Measurements from ENCODE around the gene KCNH4.

KCNH4 gene

GRCh38 chr17:42138749-42139492 lies 42.0 kb downstream of the KCNH4 start:
- DNase-seq (ENCODE audit: low read depth in 2 of 3, low spot score in 2 of 3), result no peak

GRCh38 chr17:42136654-42137051 lies 44.3 kb downstream of the KCNH4 start:
- DNase-seq (ENCODE audit: low read depth in 2 of 3, low spot score in 2 of 3), result no peak

GRCh38 chr17:42135664-42136653 lies 45.0 kb downstream of the KCNH4 start:
- no peak for DNase-seq (ENCODE audit: low read depth in 2 of 3, low spot score in 2 of 3)

- DNase-seq (ENCODE audit: low read depth in 2 of 3, low spot score in 2 of 3), result no peak
Measured at GRCh38 chr17:42135151-42135550, 45.8 kb downstream of the KCNH4 start.

GRCh38 chr17:42133461-42134041 lies 47.4 kb downstream of the KCNH4 start:
- no peak for DNase-seq (ENCODE audit: low read depth in 2 of 3, low spot score in 2 of 3)

GRCh38 chr17:42132941-42133340 lies 48.0 kb downstream of the KCNH4 start:
- DNase-seq (ENCODE audit: low read depth in 2 of 3, low spot score in 2 of 3), result no peak

GRCh38 chr17:42131981-42132432 lies 48.9 kb downstream of the KCNH4 start:
- no peak for DNase-seq (ENCODE audit: low read depth in 2 of 3, low spot score in 2 of 3)

- DNase-seq (ENCODE audit: low read depth in 2 of 3, low spot score in 2 of 3), result no peak
Measured at GRCh38 chr17:42131232-42131631, 49.7 kb downstream of the KCNH4 start.

- no peak for DNase-seq (ENCODE audit: low read depth in 2 of 3, low spot score in 2 of 3)
Measured at GRCh38 chr17:42130310-42130936, 50.5 kb downstream of the KCNH4 start.

- no peak for DNase-seq (ENCODE audit: low read depth in 2 of 3, low spot score in 2 of 3)
Measured at GRCh38 chr17:42129109-42129837, 51.7 kb downstream of the KCNH4 start.

- no peak for DNase-seq (ENCODE audit: low read depth in 2 of 3, low spot score in 2 of 3)
Measured at GRCh38 chr17:42127414-42127813, 53.5 kb downstream of the KCNH4 start.

GRCh38 chr17:42126836-42127235 lies 54.1 kb downstream of the KCNH4 start:
- DNase-seq (ENCODE audit: low read depth in 2 of 3, low spot score in 2 of 3), result no peak

GRCh38 chr17:42125565-42125964 lies 55.4 kb downstream of the KCNH4 start:
- no peak for DNase-seq (ENCODE audit: low read depth in 2 of 3, low spot score in 2 of 3)

GRCh38 chr17:42124256-42124655 lies 56.7 kb downstream of the KCNH4 start:
- no peak for DNase-seq (ENCODE audit: low read depth in 2 of 3, low spot score in 2 of 3)

- no peak for DNase-seq (ENCODE audit: low read depth in 2 of 3, low spot score in 2 of 3)
Measured at GRCh38 chr17:42122371-42123303, 58.3 kb downstream of the KCNH4 start, which contains the start of gene HSPB9. TSS of gene HSPB9 (plus strand) at chr17:42122804. CDS start at chr17:42122851, 47 bp downstream.

- DNase-seq (ENCODE audit: low read depth in 2 of 3, low spot score in 2 of 3), result peak; percentile 35 to 62 (median 55)
Measured at GRCh38 chr17:42120770-42121769, 59.9 kb downstream of the KCNH4 start, which contains the start of gene KAT2A. TSS of gene KAT2A (minus strand) at chr17:42121367. CDS start at chr17:42121304, 63 bp downstream.

GRCh38 chr17:42120161-42120769 lies 60.7 kb downstream of the KCNH4 start:
- DNase-seq (ENCODE audit: low read depth in 2 of 3, low spot score in 2 of 3), result no peak
